ENCODE measurements around the gene ZNF555. TPM values are rescaled to one million over a fixed set of nuclear protein-coding genes. Genes with fewer than 3 reads are reported as not detected.

ZNF555 gene
- total and polyA plus RNA-seq, 9 of the 15 experiments (the other 6 are each of a cell fraction or from before 2014, with no cell fraction given): 2.0 to 6.7 (median 5.4) TPM

DNA sequence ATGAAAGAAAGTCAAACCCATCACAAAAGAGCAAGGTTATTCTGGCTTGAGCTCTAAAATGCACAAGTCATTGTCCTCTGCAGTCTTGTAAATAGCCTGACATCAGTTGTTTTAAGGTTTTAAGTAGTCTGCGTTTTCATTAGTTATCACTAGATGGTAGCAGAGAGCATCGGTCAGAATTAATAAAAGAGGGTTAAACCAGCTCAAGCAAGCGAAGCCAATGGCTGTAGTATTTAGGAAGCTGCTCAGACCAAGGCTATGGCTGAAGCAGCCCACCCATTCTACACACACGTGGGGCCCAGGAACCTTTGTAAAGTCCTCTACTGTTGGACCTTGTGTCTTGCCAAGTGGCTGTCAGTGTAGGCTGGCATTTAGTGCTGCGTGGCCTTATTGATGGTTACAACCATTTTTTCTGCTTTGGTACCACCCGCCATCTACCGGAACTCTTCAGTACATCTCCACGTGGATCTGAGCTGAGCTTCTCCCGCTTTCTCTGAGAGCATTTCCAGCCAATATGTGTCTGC is 46.2 kb downstream of the ZNF555 start (continued):
- TF ChIP-seq, protein P1, sequence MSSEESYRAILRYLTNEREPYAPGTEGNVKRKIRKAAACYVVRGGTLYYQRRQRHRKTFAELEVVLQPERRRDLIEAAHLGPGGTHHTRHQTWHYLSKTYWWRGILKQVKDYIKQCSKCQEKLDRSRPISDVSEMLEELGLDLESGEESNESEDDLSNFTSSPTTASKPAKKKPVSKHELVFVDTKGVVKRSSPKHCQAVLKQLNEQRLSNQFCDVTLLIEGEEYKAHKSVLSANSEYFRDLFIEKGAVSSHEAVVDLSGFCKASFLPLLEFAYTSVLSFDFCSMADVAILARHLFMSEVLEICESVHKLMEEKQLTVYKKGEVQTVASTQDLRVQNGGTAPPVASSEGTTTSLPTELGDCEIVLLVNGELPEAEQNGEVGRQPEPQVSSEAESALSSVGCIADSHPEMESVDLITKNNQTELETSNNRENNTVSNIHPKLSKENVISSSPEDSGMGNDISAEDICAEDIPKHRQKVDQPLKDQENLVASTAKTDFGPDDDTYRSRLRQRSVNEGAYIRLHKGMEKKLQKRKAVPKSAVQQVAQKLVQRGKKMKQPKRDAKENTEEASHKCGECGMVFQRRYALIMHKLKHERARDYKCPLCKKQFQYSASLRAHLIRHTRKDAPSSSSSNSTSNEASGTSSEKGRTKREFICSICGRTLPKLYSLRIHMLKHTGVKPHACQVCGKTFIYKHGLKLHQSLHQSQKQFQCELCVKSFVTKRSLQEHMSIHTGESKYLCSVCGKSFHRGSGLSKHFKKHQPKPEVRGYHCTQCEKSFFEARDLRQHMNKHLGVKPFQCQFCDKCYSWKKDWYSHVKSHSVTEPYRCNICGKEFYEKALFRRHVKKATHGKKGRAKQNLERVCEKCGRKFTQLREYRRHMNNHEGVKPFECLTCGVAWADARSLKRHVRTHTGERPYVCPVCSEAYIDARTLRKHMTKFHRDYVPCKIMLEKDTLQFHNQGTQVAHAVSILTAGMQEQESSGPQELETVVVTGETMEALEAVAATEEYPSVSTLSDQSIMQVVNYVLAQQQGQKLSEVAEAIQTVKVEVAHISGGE (CRISPR knock-in tag; IDR thresholded peaks at IDR 0.05): no peak
- TF ChIP-seq NFE2L1 (tag; IDR thresholded peaks at IDR 0.05; ENCODE audit: borderline replicate concordance, low read depth): no peak
- TF ChIP-seq NFE2 (IDR thresholded peaks at IDR 0.05; ENCODE audit: low read depth): peak; percentile 53; the same call in 1 of the 2 replicates
- no peak for TF ChIP-seq RBM34 (IDR thresholded peaks at IDR 0.05; ENCODE audit: borderline replicate concordance, insufficient read depth, low read length)
- no peak for TF ChIP-seq ZNF592 (IDR thresholded peaks at IDR 0.05)
- no peak for TF ChIP-seq HOXB6 (CRISPR knock-in tag; IDR thresholded peaks at IDR 0.05; ENCODE audit: borderline replicate concordance)
- peak; percentile 17; the same call in 1 of the 2 replicates for TF ChIP-seq EP400 (IDR thresholded peaks at IDR 0.05)
- TF ChIP-seq SNRNP70 (optimal IDR thresholded peaks at IDR 0.05; ENCODE audit: low read depth, low read length): no peak
- TF ChIP-seq, protein P2, sequence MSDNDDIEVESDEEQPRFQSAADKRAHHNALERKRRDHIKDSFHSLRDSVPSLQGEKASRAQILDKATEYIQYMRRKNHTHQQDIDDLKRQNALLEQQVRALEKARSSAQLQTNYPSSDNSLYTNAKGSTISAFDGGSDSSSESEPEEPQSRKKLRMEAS (CRISPR knock-in tag; IDR thresholded peaks at IDR 0.05): peak; percentile 47; the same call in 1 of the 2 replicates
- TF ChIP-seq MBD2 (IDR thresholded peaks at IDR 0.05; ENCODE audit: borderline replicate concordance, low read depth): no peak
- TF ChIP-seq NFXL1 (CRISPR knock-in tag; IDR thresholded peaks at IDR 0.05): no peak
- TF ChIP-seq HLTF (IDR thresholded peaks at IDR 0.05): no peak
- TF ChIP-seq SMARCA5 (IDR thresholded peaks at IDR 0.05): no peak
- peak; percentile 45; the same call in 1 of the 2 replicates for TF ChIP-seq ATF7 (IDR thresholded peaks at IDR 0.05)
- no peak for TF ChIP-seq BCOR (IDR thresholded peaks at IDR 0.05)
- no peak for TF ChIP-seq ETV6 (IDR thresholded peaks at IDR 0.05; ENCODE audit: borderline replicate concordance in 1 of 2, low read depth in 2 of 2, low read length in 1 of 2)
- no peak for TF ChIP-seq ETV6 (CRISPR knock-in tag; IDR thresholded peaks at IDR 0.05; ENCODE audit: borderline replicate concordance)
- no peak for TF ChIP-seq MAFK (IDR thresholded peaks at IDR 0.05; ENCODE audit: low read length)
- no peak for TF ChIP-seq ZNF785 (CRISPR knock-in tag; IDR thresholded peaks at IDR 0.05)
- no peak for TF ChIP-seq NEUROD1 (IDR thresholded peaks at IDR 0.05; ENCODE audit: borderline replicate concordance, low read depth, low read length, partially characterized antibody)
- TF ChIP-seq GTF2A2 (tag; IDR thresholded peaks at IDR 0.05): no peak
- no peak for TF ChIP-seq TAF9B (IDR thresholded peaks at IDR 0.05; ENCODE audit: partially characterized antibody)
- TF ChIP-seq SMAD3 (CRISPR knock-in tag; conservative IDR thresholded peaks at IDR 0.05): no peak
- TF ChIP-seq MCM7 (IDR thresholded peaks at IDR 0.05): peak in 1 of 2 experiments; percentile 77; a peak in 1 of 4 replicates

Data from K562 (cell line).